ENCODE results near the gene TMEM63C. TPM values are rescaled to one million over a fixed set of nuclear protein-coding genes. Genes with fewer than 3 reads are reported as not detected.

The TMEM63C gene
- total RNA-seq, 1 experiment from 2014 or later = 9.3 TPM

- Mint-ChIP-seq H3K27ac (ENCODE audit: low read depth, unreplicated experiment) (no peak overlapping the region), H3K4me3 (ENCODE audit: unreplicated experiment) (no peak overlapping the region), H3K27me3 (ENCODE audit: insufficient read depth, unreplicated experiment) (no peaks in the 10 kb centered on the region), H3K36me3 (ENCODE audit: insufficient read depth, unreplicated experiment) (no peaks in the 10 kb centered on the region), H3K4me1 (ENCODE audit: insufficient read depth, unreplicated experiment) (no peaks in the 10 kb centered on the region), H3K9me3 (ENCODE audit: unreplicated experiment) (no peaks in the 10 kb centered on the region)
- DNase-seq (ENCODE audit: unreplicated experiment) = no peak
- CTCF ChIA-PET = interaction anchor here (0.6 to 1.9 kb wide), 3 partner anchors 54 to 143 kb away, joined by 4 to 6 read pairs (median 4); no protein-coding TSS in a partner anchor
- TF ChIP-seq CTCF (IDR thresholded peaks at IDR 0.05; ENCODE audit: unreplicated experiment) = no peak
- no TSS peak for BruUV-seq (replicated peaks)
- intact Hi-C loops (cut with micrococcal nuclease) = no loop called here
- POLR2A ChIA-PET = no interaction called here
These were observed 57.4 kb downstream of the TMEM63C start for GRCh38 chr14:77238996-77239395.

GRCh38 chr14:77239412-77239811, 57.8 kb downstream of the TMEM63C start:
- H3K27ac Mint-ChIP-seq (ENCODE audit: low read depth, unreplicated experiment) = no peak overlapping the region
- no peaks in the 10 kb centered on the region for H3K36me3 Mint-ChIP-seq (ENCODE audit: insufficient read depth, unreplicated experiment)
- no peaks in the 10 kb centered on the region for H3K27me3 Mint-ChIP-seq (ENCODE audit: insufficient read depth, unreplicated experiment)
- no peak overlapping the region for H3K4me3 Mint-ChIP-seq (ENCODE audit: unreplicated experiment)
- ChIA-PET POLR2A (interaction anchor here (1.2 kb wide), 1 partner anchor 11 kb away, joined by 4 read pairs; no protein-coding TSS in a partner anchor), CTCF (interaction anchor here (0.6 to 1.9 kb wide), 3 partner anchors 55 to 143 kb away, joined by 4 to 6 read pairs (median 4); no protein-coding TSS in a partner anchor)
- DNase-seq (ENCODE audit: unreplicated experiment) = no peak
- no TSS peak for BruUV-seq (replicated peaks)
- H3K4me1 Mint-ChIP-seq (ENCODE audit: insufficient read depth, unreplicated experiment) = no peaks in the 10 kb centered on the region
- intact Hi-C loops (cut with micrococcal nuclease) = no loop called here
- no peaks in the 10 kb centered on the region for H3K9me3 Mint-ChIP-seq (ENCODE audit: unreplicated experiment)
- TF ChIP-seq CTCF (IDR thresholded peaks at IDR 0.05; ENCODE audit: unreplicated experiment) = no peak

GRCh38 chr14:77240336-77240915, 58.8 kb downstream of the TMEM63C start:
- no TSS peak for BruUV-seq (replicated peaks)
- H3K27me3 Mint-ChIP-seq (ENCODE audit: insufficient read depth, unreplicated experiment) = no peaks in the 10 kb centered on the region
- CTCF ChIA-PET = interaction anchor here (0.6 to 1.5 kb wide), 5 partner anchors 56 to 455 kb away, joined by 3 to 5 read pairs (median 3); no protein-coding TSS in a partner anchor
- no peaks in the 10 kb centered on the region for H3K4me1 Mint-ChIP-seq (ENCODE audit: insufficient read depth, unreplicated experiment)
- POLR2A ChIA-PET = interaction anchor here (1.2 kb wide), 1 partner anchor 10 kb away, joined by 4 read pairs; no protein-coding TSS in a partner anchor
- TF ChIP-seq CTCF (IDR thresholded peaks at IDR 0.05; ENCODE audit: unreplicated experiment) = no peak
- intact Hi-C loops (cut with micrococcal nuclease) = no loop called here
- no peak for DNase-seq (ENCODE audit: unreplicated experiment)
- H3K9me3 Mint-ChIP-seq (ENCODE audit: unreplicated experiment) = no peaks in the 10 kb centered on the region
- no peaks in the 10 kb centered on the region for H3K36me3 Mint-ChIP-seq (ENCODE audit: insufficient read depth, unreplicated experiment)
- no peak overlapping the region for H3K4me3 Mint-ChIP-seq (ENCODE audit: unreplicated experiment)
- H3K27ac Mint-ChIP-seq (ENCODE audit: low read depth, unreplicated experiment) = no peak overlapping the region

- Mint-ChIP-seq H3K4me3 (ENCODE audit: unreplicated experiment) (no peak overlapping the region), H3K27ac (ENCODE audit: low read depth, unreplicated experiment) (no peak overlapping the region), H3K27me3 (ENCODE audit: insufficient read depth, unreplicated experiment) (no peaks in the 10 kb centered on the region), H3K4me1 (ENCODE audit: insufficient read depth, unreplicated experiment) (no peaks in the 10 kb centered on the region), H3K9me3 (ENCODE audit: unreplicated experiment) (no peaks in the 10 kb centered on the region), H3K36me3 (ENCODE audit: insufficient read depth, unreplicated experiment) (no peaks in the 10 kb centered on the region)
- DNase-seq (ENCODE audit: unreplicated experiment) = no peak
- CTCF ChIA-PET = interaction anchor here (0.6 to 0.7 kb wide), 3 partner anchors 74 to 344 kb away, joined by 3 to 5 read pairs (median 3); no protein-coding TSS in a partner anchor
- intact Hi-C loops (cut with micrococcal nuclease) = no loop called here
- BruUV-seq (replicated peaks) = no TSS peak
- POLR2A ChIA-PET = interaction anchor here (1.0 kb wide), 1 partner anchor 57 kb away, joined by 4 read pairs; no protein-coding TSS in a partner anchor
- no peak for TF ChIP-seq CTCF (IDR thresholded peaks at IDR 0.05; ENCODE audit: unreplicated experiment)
These were observed 60.4 kb downstream of the TMEM63C start for GRCh38 chr14:77241955-77242354.
